Measurements from ENCODE around the gene RPL27A. TPM values are rescaled to one million over a fixed set of nuclear protein-coding genes. Genes with fewer than 3 reads are reported as not detected.

RPL27A gene
- total RNA-seq, 1 donor from 2014 or later: 462 TPM

- intact Hi-C loops (cut with DNase I): no loop called here
- DNase-seq (ENCODE audit: low spot score): no peak
Measured at GRCh38 chr11:8671193-8671612, 11.4 kb upstream of the RPL27A start.

- intact Hi-C loops (cut with DNase I): no loop called here
- DNase-seq (ENCODE audit: low spot score): no peak
Measured at GRCh38 chr11:8671651-8672062, 10.9 kb upstream of the RPL27A start.

- DNase-seq (ENCODE audit: low spot score): no peak
- intact Hi-C loops (cut with DNase I): no loop called here
Measured at GRCh38 chr11:8672346-8672745, 10.2 kb upstream of the RPL27A start.

- intact Hi-C loops (cut with DNase I): no loop called here
- no peak for DNase-seq (ENCODE audit: low spot score)
Measured at GRCh38 chr11:8674859-8675258, 7.7 kb upstream of the RPL27A start.

- DNase-seq (ENCODE audit: low spot score): no peak
- intact Hi-C loops (cut with DNase I): no loop called here
Measured at GRCh38 chr11:8676458-8676857, 6.1 kb upstream of the RPL27A start.

- DNase-seq (ENCODE audit: low spot score): no peak
- intact Hi-C loops (cut with DNase I): no loop called here
Measured at GRCh38 chr11:8679006-8679405, 3.6 kb upstream of the RPL27A start.

GRCh38 chr11:8681837-8682302, 722 bp upstream of the RPL27A start:
- no peak for DNase-seq (ENCODE audit: low spot score)
- intact Hi-C loops (cut with DNase I): loop anchor here (2.0 kb wide), 1 partner anchor 131 kb away; no protein-coding TSS in a partner anchor

- intact Hi-C loops (cut with DNase I): loop anchor here (2.0 kb wide), 1 partner anchor 130 kb away; no protein-coding TSS in a partner anchor
- DNase-seq (ENCODE audit: low spot score): no peak
Measured at GRCh38 chr11:8683115-8683807, 669 bp downstream of the RPL27A start.

GRCh38 chr11:8684600-8685290, 2.2 kb downstream of the RPL27A start:
- intact Hi-C loops (cut with DNase I): loop anchor here (5.0 kb wide), 3 partner anchors 83 to 278 kb away; partner anchors contain the start of genes AKIP1 and TMEM9B
- DNase-seq (ENCODE audit: low spot score): no peak

- intact Hi-C loops (cut with DNase I): loop anchor here (5.0 kb wide), 3 partner anchors 82 to 277 kb away; partner anchors contain the start of genes AKIP1 and TMEM9B
- no peak for DNase-seq (ENCODE audit: low spot score)
Measured at GRCh38 chr11:8685306-8685705, 2.7 kb downstream of the RPL27A start.

- intact Hi-C loops (cut with DNase I): loop anchor here (5.0 kb wide), 3 partner anchors 81 to 276 kb away; partner anchors contain the start of genes AKIP1 and TMEM9B
- no peak for DNase-seq (ENCODE audit: low spot score)
Measured at GRCh38 chr11:8685820-8686219, 3.2 kb downstream of the RPL27A start.

- intact Hi-C loops (cut with DNase I): loop anchor here (5.0 kb wide), 3 partner anchors 81 to 276 kb away; partner anchors contain the start of genes AKIP1 and TMEM9B
- DNase-seq (ENCODE audit: low spot score): no peak
Measured at GRCh38 chr11:8686325-8686724, 3.7 kb downstream of the RPL27A start.

GRCh38 chr11:8688414-8689362, 6.1 kb downstream of the RPL27A start:
- DNase-seq (ENCODE audit: low spot score): peak; percentile 97
- intact Hi-C loops (cut with DNase I): loop anchor here (5.0 kb wide), 3 partner anchors 79 to 274 kb away; partner anchors contain the start of genes AKIP1 and TMEM9B

GRCh38 chr11:8689726-8690255, 7.2 kb downstream of the RPL27A start:
- intact Hi-C loops (cut with DNase I): loop anchor here (5.0 kb wide), 3 partner anchors 78 to 273 kb away; partner anchors contain the start of genes AKIP1 and TMEM9B
- no peak for DNase-seq (ENCODE audit: low spot score)

GRCh38 chr11:8690374-8691342, 8.1 kb downstream of the RPL27A start:
- no peak for DNase-seq (ENCODE audit: low spot score)
- intact Hi-C loops (cut with DNase I): no loop called here

GRCh38 chr11:8691601-8692000, 9.0 kb downstream of the RPL27A start:
- DNase-seq (ENCODE audit: low spot score): no peak
- intact Hi-C loops (cut with DNase I): no loop called here

GRCh38 chr11:8692417-8692816, 9.8 kb downstream of the RPL27A start:
- intact Hi-C loops (cut with DNase I): no loop called here
- no peak for DNase-seq (ENCODE audit: low spot score)

- DNase-seq (ENCODE audit: low spot score): peak; percentile 33
- intact Hi-C loops (cut with DNase I): no loop called here
Measured at GRCh38 chr11:8693010-8693551, 10.5 kb downstream of the RPL27A start.

Measured in cardiac septum (tissue), 1 donor.